SK-N-SH (cell line): ENCODE results near the gene GHRL.

Source experiments
- CHD2 ChIP-seq: fragments of 150-350 bp; IDR thresholded peaks from 2 replicates; pipeline ENCODE4 v1.6.1; 2018; ENCODE audit warnings: low read length; ENCODE audit not compliant: partially characterized antibody
- EP300 ChIP-seq, 2 experiments: IDR thresholded peaks; 2 replicates each; pipeline versions ENCODE4 v1.4.0 to v1.6.1; 2012; ENCODE audit warnings: borderline replicate concordance in 1 of 2, low read depth in 1 of 2, low read length in 1 of 2
- FOSL2 ChIP-seq: IDR thresholded peaks from 2 replicates; pipeline ENCODE4 v1.4.0; 2012; ENCODE audit warnings: low read depth, mild to moderate bottlenecking, moderate library complexity, borderline replicate concordance
- FOXJ3 ChIP-seq: sonication (generic); formaldehyde crosslinking; IDR thresholded peaks from 2 replicates; pipeline ENCODE4 v1.5.1; 2020; ENCODE audit warnings: mild to moderate bottlenecking, missing genetic modification reagents
- FOXM1 ChIP-seq: IDR thresholded peaks from 2 replicates; pipeline ENCODE4 v1.4.0; 2012; ENCODE audit warnings: low read depth, mild to moderate bottlenecking
- MAX ChIP-seq: IDR thresholded peaks from 2 replicates; pipeline ENCODE4 v1.4.0; 2012; ENCODE audit warnings: low read depth
- MEF2A ChIP-seq: IDR thresholded peaks from 2 replicates; pipeline ENCODE4 v1.4.0; 2012; ENCODE audit warnings: low read depth, borderline replicate concordance
- SIN3A ChIP-seq: IDR thresholded peaks from 2 replicates; pipeline ENCODE4 v1.6.1; 2012; ENCODE audit warnings: low read depth, mild to moderate bottlenecking, low read length, moderate library complexity, borderline replicate concordance
- TAF1 ChIP-seq: IDR thresholded peaks from 2 replicates; pipeline ENCODE4 v1.6.1; 2012; ENCODE audit warnings: low read depth, mild to moderate bottlenecking, low read length, moderate library complexity, borderline replicate concordance
- TCF12 ChIP-seq: IDR thresholded peaks from 2 replicates; pipeline ENCODE4 v1.4.0; 2012
- ZBTB33 ChIP-seq: IDR thresholded peaks from 2 replicates; pipeline ENCODE4 v1.4.0; 2012; ENCODE audit warnings: low read depth, borderline replicate concordance
- TF ChIP-seq, protein P1 (sequence below): fragments of 200-600 bp; sonication (generic); IDR thresholded peaks from 2 replicates; pipeline ENCODE4 v1.6.1; 2017; ENCODE audit warnings: antibody characterized with exemption, mild to moderate bottlenecking, moderate library complexity
- TF ChIP-seq, protein P2 (sequence below): fragments of 150-350 bp; IDR thresholded peaks from 2 replicates; pipeline ENCODE4 v1.6.1; 2017; ENCODE audit warnings: antibody characterized with exemption, low read length, low read depth, borderline replicate concordance

GRCh38 chr3:10317961-10318350 is 25.2 kb upstream of the GHRL start:
- TF ChIP-seq ZBTB33 (no peak), FOXM1 (no peak), SIN3A (no peak), CHD2 (no peak), TCF12 (no peak), MAX (no peak), FOXJ3 (CRISPR knock-in tag) (no peak), EP300 (IDR thresholded peaks at IDR 0.05; ENCODE audit: borderline replicate concordance in 1 of 2, low read depth in 1 of 2, low read length in 1 of 2) (no peak), MEF2A (no peak), FOSL2 (no peak), TAF1 (no peak)
- TF ChIP-seq, protein P1, sequence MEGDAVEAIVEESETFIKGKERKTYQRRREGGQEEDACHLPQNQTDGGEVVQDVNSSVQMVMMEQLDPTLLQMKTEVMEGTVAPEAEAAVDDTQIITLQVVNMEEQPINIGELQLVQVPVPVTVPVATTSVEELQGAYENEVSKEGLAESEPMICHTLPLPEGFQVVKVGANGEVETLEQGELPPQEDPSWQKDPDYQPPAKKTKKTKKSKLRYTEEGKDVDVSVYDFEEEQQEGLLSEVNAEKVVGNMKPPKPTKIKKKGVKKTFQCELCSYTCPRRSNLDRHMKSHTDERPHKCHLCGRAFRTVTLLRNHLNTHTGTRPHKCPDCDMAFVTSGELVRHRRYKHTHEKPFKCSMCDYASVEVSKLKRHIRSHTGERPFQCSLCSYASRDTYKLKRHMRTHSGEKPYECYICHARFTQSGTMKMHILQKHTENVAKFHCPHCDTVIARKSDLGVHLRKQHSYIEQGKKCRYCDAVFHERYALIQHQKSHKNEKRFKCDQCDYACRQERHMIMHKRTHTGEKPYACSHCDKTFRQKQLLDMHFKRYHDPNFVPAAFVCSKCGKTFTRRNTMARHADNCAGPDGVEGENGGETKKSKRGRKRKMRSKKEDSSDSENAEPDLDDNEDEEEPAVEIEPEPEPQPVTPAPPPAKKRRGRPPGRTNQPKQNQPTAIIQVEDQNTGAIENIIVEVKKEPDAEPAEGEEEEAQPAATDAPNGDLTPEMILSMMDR: no peak
- TF ChIP-seq, protein P2, sequence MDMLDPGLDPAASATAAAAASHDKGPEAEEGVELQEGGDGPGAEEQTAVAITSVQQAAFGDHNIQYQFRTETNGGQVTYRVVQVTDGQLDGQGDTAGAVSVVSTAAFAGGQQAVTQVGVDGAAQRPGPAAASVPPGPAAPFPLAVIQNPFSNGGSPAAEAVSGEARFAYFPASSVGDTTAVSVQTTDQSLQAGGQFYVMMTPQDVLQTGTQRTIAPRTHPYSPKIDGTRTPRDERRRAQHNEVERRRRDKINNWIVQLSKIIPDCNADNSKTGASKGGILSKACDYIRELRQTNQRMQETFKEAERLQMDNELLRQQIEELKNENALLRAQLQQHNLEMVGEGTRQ: no peak
